GM10248 (cell line): ENCODE measurements around the gene TNNI3.
"Not testable (repeated sequence)": the region's sequence is repeated elsewhere in the genome, so short reads cannot be mapped to it uniquely, and the experiment has no call there.

ENCODE experiments used
- CTCF ChIA-PET: fragments of 300-600 bp; sonication (Branson Sonifier 250); formaldehyde crosslinking; extraction: SDS; loops from one replicate; lab custom pipeline; 2021; ENCODE audit warnings: antibody characterized with exemption; lab: Yijun Ruan, JAX
- POLR2A ChIA-PET: fragments of 350-650 bp; sonication (Branson Sonifier 250); formaldehyde crosslinking; extraction: SDS; loops from one replicate; lab custom pipeline; 2020; ENCODE audit warnings: antibody characterized with exemption; lab: Yijun Ruan, JAX
- DNase-seq: peaks from one replicate; pipeline ENCODE4 v3.0.0; 2012; ENCODE audit errors: extremely low spot score
- CTCF ChIP-seq: IDR thresholded peaks from 2 replicates; pipeline ENCODE4 v1.5.1; 2012; ENCODE audit warnings: mild to moderate bottlenecking, low read depth; ENCODE audit errors: extremely low read depth, missing control alignments, control extremely low read depth

The TNNI3 gene

GRCh38 chr19:55173714-55174409 lies 16.3 kb upstream of the TNNI3 start:
- ChIA-PET POLR2A (no interaction called here), CTCF (interaction anchor here (1.1 to 3.3 kb wide), 2 partner anchors 14 to 294 kb away, joined by 3 to 18 read pairs; no protein-coding TSS in a partner anchor)
- DNase-seq = peak; percentile 51
- no peak for TF ChIP-seq CTCF

GRCh38 chr19:55173186-55173713 lies 15.7 kb upstream of the TNNI3 start:
- CTCF ChIA-PET = interaction anchor here (1.1 to 3.3 kb wide), 2 partner anchors 13 to 295 kb away, joined by 3 to 18 read pairs; no protein-coding TSS in a partner anchor
- POLR2A ChIA-PET = no interaction called here
- DNase-seq = no peak
- TF ChIP-seq CTCF = no peak

GRCh38 chr19:55172741-55173140 lies 15.2 kb upstream of the TNNI3 start:
- CTCF ChIA-PET = interaction anchor here (3.3 kb wide), 1 partner anchor 12 kb away, joined by 18 read pairs; no protein-coding TSS in a partner anchor
- POLR2A ChIA-PET = no interaction called here
- no peak for TF ChIP-seq CTCF
- no peak for DNase-seq

- CTCF ChIA-PET, POLR2A ChIA-PET, DNase-seq: not testable (repeated sequence)
Observed at GRCh38 chr19:55172318-55172717, 14.8 kb upstream of the TNNI3 start.

GRCh38 chr19:55171440-55171839 lies 13.9 kb upstream of the TNNI3 start:
- ChIA-PET CTCF (no interaction called here), POLR2A (interaction anchor here (0.5 kb wide), 1 partner anchor 221 kb away, joined by 3 read pairs; no protein-coding TSS in a partner anchor)
- DNase-seq = no peak
- TF ChIP-seq CTCF = no peak

- CTCF ChIA-PET = interaction anchor here (0.9 to 1.2 kb wide), 3 partner anchors 10 to 28 kb away, joined by 3 read pairs; no protein-coding TSS in a partner anchor
- no peak for TF ChIP-seq CTCF
Observed at GRCh38 chr19:55169136-55169535, 11.6 kb upstream of the TNNI3 start.

GRCh38 chr19:55166530-55167268 lies 9.2 kb upstream of the TNNI3 start, which contains the start of gene DNAAF3:
DNAAF3 (minus strand) TSS chr19:55166613; CDS start chr19:55166413, 200 bp downstream.
- ChIA-PET CTCF (interaction anchor here (0.7 to 1.4 kb wide), 7 partner anchors 9 to 337 kb away, joined by 3 to 5 read pairs (median 3); partner anchors contain the start of gene TNNI3), POLR2A (interaction anchor here (0.5 kb wide), 1 partner anchor 10 kb away, joined by 4 read pairs; no protein-coding TSS in a partner anchor)
- peak; percentile 96 for DNase-seq
- no peak for TF ChIP-seq CTCF

More at GRCh38 chr19:55169136-55169535, 11.6 kb upstream of the TNNI3 start:
- DNase-seq = no peak
- POLR2A ChIA-PET = no interaction called here
